Globus pallidus (tissue), 1 donor: ENCODE data around the gene RAB8A.

Experiments
- DNase-seq: peaks from one replicate; pipeline ENCODE4 v3.0.0-alpha.2; 2015; ENCODE audit warnings: low spot score

The RAB8A gene

DNA sequence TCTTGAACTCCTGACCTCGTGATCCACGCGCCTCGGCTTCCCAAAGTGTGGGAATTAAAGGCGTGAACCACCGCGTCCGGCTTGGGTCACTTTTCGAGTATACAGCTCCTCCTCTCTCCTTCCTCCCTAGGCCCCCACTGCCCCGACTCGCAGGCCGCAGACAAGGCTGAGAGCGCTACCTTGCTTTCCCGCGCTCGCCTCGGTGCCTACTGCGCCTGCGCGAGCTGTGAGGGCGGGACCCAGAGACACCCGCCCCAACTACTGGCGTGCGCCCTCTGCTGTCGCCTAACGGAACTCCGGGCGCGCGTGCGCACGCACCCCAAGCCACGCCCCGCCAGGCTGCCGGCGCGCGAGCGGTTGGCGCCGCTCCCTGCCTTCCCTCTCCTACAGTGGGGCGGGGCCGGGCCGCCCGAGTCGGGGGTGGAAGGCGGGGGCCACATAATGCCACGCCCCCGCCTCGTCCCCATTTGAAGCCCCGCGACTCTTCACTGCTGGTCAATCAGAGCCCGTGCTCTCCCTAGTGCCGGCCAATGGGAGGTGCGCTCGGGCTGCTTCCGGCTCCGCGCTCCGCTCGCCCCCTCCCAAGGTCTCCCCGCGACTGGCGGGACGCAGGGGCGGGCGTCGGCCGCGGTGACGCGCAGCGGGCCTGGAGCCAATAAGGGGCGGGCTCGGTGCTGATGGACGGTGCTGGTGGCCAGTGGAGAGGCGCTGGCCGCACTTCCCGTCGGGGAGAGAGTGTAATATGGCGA lies at the start of gene RAB8A:
Gene RAB8A, plus strand, starts transcription at position 730 of the 749 bp plus-strand sequence. Its CDS starts 13 bp downstream, at position 743.
- peak; percentile 99 for DNase-seq

DNA sequence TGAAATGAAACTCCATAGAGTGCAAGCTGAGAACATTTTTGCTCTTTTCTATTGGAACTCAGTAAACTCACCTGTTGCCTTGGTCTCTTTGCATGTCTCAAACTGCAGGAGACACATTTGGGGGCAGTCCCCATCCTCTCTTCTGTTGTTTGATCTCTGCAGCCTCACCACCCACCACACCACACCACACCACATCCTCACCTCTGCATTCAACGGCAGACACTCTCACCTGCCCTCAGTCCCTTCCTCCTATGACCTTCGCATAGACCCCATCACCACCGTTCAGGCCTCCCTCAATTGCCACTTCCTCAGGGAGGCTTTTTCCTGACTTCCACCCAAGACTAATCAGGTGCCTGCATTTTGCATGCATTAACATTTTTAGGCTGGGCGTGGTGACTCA lies 49.7 kb upstream of the RAB8A start:
- DNase-seq: no peak

DNA sequence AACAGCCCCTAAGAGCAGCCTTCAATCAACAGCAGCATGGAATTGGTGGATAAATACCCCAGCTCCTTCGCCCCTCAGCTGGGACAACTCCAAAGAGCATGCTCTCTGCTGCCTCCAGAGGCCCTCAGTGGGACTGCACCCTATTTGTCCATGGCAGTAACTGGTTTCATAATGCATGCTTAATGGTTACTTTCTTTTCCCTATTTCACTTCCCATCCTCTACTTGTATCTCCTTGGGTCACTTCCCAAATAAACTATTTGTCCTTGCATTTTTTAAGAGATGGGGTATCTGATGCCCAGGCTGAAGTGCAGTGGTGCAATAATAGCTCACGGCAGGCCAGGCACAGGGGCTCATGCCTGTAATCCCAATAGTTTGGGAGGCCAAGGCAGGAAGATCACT lies 48.9 kb upstream of the RAB8A start:
- no peak for DNase-seq

DNA sequence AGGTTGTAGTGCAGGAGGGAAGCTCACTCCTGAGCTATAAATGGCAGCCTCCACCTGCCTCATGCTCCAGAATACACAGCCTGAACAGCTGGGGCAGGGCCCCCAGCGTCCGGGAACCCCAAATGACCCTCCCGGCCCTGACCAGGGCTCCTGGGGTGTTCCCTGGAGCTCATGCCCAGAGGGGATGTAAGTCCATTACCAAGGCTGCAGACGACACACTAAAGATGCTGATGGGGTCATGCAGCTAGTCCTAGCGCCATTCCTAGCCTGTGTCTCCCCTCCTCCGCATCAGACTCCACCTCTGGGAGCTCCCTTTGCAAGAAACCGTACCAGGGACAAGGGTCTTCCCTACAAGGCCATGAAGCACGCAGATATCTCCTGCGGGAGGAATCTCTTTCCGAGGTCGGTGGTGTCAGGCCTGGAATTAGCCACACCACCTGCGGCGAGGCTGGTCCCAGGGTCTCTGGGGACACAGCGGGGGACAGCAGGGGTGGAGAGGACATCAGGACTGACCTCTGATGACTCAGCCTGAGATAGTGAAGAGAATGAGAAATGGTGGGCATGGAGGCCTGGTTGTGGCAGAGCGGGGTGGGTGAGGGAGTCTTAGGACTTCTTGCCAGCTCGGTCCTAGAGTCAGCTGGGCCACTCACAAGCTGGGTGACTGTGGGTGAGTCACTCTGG lies 47.3 kb upstream of the RAB8A start:
- no peak for DNase-seq

DNA sequence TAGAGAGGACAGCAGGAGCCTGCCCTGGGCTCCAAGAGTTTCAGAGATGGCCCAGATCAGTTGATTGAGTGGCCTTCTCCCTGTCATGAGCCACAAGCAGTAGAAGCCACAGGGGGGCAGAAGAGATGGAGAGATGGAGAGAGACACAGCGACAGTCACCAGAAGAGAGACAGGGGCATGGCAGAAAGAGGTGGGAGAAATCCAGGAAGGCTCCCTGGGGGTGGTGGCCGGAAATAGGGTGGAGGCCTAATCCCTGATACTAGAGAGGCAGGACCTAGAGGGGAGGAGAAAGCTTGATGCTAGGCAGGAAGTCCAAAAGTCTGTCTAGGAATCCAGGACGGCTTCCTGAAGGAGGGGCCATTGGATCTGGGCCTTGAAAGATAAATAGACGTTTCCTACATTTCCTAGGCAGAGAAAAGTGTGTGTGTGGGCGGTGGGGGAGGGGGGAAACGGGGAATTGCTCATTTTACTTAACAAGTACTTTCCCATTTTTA lies 45.0 kb upstream of the RAB8A start:
- DNase-seq: no peak

DNA sequence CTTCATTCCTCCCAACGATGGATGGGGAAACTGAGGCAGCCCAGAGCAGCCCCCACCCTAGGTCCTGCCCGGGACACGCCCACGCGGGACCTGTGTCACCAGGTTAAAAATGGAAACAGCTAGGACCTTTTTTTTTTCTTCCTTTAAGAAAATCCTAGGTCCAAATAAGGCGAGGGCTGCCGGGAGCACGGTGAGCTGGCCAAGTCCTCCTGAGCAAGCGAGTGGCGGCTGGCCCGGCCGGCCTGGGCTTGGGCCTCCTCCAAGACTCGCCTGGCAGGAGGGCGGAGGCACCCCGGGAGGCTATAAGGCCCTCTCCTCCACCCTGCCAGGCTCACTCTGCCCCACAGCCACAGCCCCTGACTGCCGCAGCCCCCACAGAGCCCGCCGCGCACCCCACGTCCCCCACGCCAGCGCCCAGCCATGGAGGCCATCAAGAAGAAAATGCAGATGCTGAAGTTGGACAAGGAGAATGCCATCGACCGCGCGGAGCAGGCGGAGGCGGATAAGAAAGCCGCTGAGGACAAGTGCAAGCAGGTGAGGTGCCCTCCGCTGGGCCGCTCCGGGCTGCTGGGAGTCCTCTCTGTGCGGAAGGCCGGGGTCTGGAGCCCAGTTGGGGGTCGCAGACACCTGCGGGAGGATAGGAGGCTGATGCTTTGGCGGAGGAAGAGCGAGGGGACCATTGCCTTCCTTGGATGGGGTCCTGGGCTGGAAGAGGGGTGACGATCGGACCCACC lies 44.3 kb upstream of the RAB8A start:
- no peak for DNase-seq

DNA sequence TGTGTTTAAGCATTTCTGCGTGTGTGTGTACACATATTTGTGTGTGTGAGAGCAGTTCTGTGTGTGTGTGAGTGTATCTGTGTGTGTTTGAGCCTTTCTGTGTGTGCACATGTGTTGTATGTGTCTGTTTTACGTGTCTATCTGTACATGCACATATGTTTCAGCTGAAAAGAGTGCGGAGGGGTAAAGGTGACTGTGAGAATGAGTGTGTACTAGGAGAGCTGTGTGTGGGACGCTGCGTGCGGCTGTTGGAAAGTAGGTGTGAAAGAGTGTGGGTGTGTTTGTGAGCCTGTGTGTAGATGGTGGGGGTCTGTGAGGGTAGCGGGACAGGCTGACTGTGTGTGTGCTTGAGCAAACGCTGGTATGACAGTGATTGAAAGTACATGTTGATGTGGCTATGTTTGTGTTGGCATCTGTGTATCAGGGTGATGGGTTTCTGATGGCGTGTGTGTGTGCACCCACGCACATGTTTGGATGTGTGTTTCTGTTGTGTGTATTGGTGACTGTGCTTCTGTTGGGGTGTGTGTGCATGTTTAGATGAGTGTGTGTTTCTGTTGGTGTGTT lies 42.9 kb upstream of the RAB8A start:
- DNase-seq: no peak

DNA sequence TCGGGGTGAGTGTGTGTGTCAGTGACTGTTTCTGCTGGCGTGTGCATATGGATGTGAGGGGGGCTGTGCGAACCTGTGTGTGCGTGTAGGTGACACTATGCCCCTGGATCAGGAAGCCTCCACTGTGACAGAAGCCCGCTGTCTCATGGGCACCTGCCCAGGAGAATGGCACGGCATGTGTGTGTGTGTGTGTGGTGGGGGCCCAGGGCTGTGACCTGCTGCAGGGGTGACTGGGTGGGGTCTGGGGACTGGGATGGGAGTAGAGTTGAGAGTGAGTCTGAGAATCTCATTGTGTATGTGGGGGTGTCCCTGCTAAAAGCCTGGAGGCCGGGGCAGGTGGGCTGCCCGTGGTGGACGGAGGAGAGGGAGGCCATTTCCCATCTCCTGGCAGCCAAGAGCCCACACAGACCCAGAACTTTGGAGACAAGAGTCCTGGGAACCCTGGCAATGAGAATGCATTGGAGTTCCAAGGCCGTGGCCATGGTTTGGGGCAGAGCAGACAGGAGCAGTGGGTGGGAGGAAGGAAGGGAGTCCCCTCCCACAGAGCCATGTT lies 41.8 kb upstream of the RAB8A start:
- no peak for DNase-seq

DNA sequence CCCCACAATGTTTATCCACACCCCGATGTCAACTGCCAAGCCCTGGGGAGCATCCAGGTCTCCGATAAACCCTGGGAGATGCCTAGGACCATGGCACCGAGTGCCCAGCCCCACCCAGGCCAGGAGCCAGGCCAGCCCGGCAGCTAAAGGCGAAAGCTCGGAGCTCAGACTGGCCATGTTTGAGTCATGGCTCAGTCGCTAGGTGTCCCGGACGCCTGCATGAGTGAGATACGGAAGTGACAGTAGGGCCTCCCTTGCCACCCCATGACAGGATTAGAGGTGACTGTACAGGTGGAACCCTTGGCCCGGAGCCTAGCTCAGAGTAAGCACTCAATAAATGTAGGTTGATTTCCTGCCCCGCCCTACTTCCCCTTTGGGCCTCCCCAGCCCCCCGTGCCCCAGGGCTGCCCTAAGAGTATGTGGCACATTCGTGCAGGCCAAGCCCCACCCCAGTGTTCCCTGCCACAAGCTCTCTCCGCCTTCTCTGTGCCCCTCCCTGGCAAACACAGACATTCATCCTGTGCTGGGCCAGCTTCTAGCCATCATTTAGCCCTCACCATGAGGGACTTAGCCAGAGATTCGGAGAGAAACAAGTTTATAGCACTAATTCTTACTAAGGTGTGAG lies 41.2 kb upstream of the RAB8A start:
- DNase-seq: no peak

DNA sequence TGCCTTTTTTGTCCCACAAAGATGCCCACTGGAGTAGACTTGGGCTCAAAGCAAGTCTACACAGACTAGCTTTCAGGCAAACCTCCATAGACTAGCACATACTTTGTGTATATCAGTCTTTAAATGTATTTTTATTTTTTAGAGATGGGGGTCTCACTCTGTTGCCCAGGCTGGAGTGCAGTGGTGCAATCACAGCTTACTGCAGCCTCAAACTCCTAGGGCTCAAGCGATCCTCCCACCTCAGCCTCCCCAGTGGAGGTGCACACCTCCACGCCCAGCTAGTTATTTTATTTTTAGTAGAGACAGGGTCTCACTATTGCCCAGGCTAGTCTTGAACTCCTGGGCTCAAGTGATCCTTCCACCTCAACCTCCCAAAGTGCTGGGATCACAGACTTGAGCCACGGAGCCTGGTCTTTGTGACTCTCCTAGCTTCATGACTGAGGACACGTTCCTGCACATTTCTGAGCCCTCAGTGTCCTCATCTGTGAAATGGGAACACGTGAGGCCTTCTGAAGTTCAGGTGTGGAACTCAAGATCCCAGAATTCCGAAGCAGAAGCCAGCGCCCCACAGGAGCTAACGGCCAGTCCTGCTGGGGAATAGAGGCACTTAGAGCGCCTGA lies 40.5 kb upstream of the RAB8A start:
- no peak for DNase-seq

DNA sequence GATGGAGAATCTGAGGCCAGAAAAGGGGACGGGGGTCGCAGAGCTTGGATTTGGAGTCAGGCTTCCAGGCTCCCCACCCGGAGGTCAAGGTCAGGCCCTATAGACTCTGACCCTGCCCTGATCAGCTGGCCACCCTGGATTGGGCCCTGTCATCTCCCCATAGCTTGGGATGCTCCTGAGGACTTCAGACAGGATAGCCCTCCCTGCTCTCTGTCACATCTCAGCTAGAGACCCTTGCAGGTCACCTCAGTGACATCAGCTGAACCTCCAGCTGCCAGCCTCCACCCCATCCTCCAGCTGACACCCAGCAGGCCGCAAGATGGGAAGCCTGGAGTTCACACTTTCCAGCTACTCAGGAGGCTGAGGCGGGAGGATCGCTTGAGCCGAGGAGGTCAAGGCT lies 38.2 kb upstream of the RAB8A start:
- DNase-seq: no peak

DNA sequence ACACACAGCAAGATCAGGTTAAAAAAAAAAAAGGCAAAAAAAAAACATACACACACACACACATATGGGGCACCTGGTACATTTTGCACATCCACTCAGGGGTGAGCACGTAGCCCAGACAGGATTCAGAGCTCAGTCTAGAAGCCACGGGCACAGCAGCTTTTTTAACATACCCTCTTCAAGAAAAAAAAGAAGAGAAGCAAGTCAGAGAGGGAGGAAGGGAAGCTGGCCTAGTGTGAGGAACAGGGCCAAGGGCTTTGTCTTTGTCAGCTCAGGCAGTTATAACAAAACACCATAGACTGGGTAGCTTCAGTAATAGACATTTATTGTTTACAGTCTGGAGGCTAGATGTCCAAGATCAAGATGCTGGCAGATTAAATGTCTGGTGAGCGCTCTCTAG lies 37.7 kb upstream of the RAB8A start:
- peak; percentile 54 for DNase-seq

DNA sequence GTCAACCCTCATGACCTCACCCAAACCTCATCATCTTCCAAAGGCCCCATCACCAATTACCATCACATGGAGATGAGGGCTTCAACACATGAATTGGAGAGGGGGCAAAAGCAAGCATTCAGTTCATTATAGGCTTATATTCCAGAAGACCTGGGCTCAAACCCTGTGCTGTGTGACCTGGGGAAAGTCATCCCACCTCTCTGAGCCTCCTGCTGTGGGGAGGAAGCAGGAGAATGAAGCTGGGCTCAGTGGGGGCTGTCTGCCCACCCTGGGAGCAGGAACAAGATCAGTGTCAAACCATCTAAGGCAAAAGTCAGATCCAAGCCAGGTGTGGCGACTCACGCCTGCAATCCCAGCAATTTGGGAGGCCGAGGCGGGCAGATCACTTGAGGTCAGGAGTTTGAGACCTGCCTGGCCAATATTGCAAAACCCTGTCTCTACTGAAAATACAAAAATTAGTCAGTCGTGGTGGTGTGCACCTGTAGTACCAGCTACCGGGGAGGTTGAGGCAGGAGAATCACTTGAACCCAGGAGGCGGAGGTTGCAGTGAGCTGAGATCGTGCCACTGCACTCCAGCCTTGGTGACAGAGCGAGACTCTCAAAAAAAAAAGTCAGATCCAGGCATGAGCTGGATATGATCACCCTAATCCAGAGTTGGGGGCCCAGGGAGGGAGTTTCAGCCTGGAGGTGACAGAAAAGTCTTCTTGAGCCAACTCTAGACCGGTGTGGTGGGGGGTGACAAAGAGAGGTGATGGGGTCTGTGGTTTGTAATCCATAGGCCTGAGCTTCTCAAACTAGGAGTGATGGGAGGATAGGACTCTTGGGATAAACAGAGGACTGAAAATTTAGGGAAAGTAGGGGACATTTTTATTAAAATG lies 37.0 kb upstream of the RAB8A start:
- DNase-seq: no peak

DNA sequence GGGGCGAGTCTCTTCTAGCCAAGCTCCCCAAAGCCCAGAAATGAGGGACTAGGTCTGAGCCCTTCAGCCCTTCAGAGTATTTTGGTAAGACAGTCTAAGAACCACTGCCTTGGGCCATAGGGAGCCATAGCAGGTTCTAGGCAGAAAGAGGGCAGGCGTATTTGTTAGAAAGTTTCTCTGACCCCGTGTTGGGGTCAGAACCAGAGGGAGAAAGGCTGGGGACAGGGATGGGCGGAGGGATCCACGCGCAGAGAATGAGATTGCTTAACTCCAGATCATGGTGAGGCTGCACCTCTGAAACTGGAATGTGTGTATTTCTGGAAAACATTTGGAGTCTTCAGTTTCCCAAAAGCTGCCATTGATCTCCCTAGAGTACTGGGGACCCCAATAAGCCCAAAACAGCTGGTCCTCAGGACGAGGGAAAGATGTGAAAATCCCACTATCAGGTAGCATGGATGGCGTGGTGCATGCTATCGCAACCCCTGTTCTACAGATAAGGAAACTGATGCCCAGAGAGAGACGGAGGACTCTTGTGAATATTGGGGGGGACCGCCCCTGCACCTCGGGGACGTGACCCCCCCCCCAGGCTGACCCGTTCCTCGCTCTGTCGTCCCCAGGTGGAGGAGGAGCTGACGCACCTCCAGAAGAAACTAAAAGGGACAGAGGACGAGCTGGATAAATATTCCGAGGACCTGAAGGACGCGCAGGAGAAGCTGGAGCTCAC lies 36.1 kb upstream of the RAB8A start:
- DNase-seq: no peak

DNA sequence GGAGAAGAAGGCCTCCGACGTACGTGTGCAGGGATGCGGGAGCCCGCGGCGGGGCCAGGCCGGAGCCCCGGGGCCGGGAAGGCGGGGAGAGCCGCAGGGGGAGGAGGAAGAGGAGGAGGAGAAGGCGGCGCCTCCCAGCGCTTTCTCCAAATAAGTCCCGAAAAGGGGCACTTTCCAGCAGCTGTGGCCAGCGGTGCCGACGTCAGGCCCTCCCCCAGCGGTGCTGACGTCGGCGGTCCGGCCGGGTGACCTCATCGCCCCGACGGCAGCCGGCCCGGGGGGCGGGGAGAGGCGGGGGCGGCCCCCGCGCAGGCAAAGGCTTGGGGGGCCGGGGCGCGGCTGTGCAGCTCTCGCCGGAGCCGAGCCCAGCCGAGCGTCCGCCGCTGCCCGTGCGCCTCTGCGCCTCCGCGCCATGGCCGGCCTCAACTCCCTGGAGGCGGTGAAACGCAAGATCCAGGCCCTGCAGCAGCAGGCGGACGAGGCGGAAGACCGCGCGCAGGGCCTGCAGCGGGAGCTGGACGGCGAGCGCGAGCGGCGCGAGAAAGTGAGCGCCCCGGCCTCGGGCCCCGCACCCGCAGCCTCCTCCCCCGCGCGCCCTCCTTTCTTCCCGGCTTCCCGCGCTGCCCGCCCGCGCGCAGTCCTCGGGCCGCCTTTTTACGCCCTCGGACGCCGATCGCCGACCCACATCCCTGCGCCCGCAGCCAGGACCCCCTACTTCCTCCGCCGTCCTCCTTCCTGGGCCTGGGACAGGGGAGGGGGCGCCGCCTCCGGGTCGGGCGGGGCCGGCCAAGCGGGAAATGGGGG lies 35.3 kb upstream of the RAB8A start, which contains the start of gene TPM4:
Gene TPM4, plus strand, starts transcription at position 342 of the 804 bp plus-strand sequence. Its CDS starts 71 bp downstream, at position 413.
- DNase-seq: peak; percentile 84

DNA sequence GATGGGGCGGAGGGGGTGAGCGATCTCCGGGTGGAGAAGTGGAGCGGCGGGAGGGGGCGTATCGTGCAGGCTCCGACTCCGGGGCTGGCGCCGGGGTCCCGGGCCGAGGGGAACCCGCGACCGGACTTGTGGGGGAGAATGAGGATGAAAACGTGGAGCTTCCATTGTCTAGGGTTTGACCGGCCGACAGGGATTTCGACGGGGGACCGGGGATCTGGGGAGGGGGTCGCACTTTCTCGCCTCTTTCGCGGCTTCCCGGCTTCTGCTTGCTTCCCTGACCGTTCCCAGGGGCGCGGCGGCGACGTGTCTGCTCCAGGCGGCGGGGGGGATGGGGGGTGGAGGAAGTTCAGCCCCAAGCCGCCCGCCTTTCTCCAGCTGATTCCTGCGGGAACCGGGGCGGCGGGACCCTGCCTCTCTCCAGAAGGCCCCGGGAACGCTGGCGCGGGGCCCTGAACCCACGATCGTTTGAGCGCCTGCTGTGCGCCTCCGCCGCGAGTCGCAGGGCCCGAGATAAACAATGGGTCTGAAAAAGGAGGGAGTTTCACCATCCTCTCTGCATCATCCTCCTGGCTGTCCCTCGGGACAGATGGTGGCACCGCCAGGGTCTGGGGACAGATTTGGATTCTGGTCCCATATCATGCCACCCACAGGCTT lies 34.6 kb upstream of the RAB8A start:
- DNase-seq: peak; percentile 49

DNA sequence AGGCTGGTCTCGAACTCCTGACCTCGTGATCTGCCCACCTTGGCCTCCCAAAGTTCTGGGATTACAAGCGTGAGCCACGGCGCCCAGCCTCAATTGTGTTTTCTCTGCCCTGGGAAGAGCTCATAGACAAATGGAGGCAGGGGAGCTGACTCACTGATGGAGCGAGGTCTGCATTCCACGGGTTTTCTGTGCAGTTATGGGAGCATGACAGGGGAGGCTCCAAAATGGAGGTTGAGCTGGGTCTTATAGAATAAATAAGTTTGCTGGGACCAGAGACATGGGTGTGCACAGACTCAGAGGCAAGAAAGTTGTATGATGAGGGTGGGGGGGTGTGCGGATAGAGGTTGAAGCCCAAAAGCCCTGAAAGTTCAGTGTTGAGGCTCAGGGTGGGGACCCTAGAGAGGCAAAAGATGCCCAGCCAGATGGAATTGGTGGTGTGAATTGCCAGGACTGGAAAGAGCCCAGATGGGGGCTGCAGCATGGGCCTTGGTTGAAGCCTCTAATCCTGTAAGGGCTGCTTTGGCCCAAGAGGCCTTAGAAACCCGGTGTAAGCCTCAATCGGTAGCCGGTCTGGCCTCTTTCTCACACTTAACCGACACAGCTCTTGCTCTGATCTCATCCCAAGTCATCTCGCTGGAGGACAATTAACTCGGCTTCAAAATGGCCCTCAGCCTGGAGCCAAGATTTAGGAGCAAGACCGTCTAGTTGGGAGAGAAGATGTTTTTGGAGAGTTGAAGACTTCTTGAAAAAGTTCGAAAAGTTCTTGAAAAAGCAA lies 33.5 kb upstream of the RAB8A start:
- DNase-seq: no peak
